MM.1S (cell line): Measurements from ENCODE around the gene GLRA3.
"Not testable (repeated sequence)": the region's sequence is repeated elsewhere in the genome, so short reads cannot be mapped to it uniquely, and the experiment has no call there.

Experiments used
- DNase-seq: peaks from one replicate; pipeline ENCODE4 v3.0.0-alpha.2; 2015
- H2AFZ ChIP-seq: fragments of 300-600 bp; sonication (generic); 2 replicates; pipeline ENCODE4 v1.6.0; 2016; ENCODE audit warnings: antibody characterized with exemption, low read length
- H3F3A ChIP-seq: fragments of 300-600 bp; sonication (generic); 2 replicates; pipeline ENCODE4 v1.6.1; 2016; ENCODE audit warnings: mild to moderate bottlenecking, antibody characterized with exemption, low read length, moderate library complexity, mixed read lengths; ENCODE audit not compliant: insufficient read depth
- H3K27ac ChIP-seq: fragments of 300-600 bp; sonication (generic); 2 replicates; pipeline ENCODE4 v1.5.1; 2016; ENCODE audit warnings: mild to moderate bottlenecking, low read length
- H3K27me3 ChIP-seq: fragments of 300-600 bp; sonication (generic); replicated peaks from 2 replicates; pipeline ENCODE4 v1.6.0; 2016; ENCODE audit warnings: low read length; ENCODE audit not compliant: insufficient read depth
- H3K36me3 ChIP-seq: fragments of 300-600 bp; sonication (generic); replicated peaks from 2 replicates; pipeline ENCODE4 v1.6.1; 2016; ENCODE audit warnings: mild to moderate bottlenecking, low read length, mixed read lengths; ENCODE audit not compliant: insufficient read depth
- H3K4me1 ChIP-seq: fragments of 300-600 bp; sonication (generic); 2 replicates; pipeline ENCODE4 v1.6.1; 2016; ENCODE audit warnings: low read length, mixed read lengths
- H3K4me2 ChIP-seq: fragments of 300-600 bp; sonication (generic); 2 replicates; pipeline ENCODE4 v1.6.0; 2016; ENCODE audit warnings: low read depth, low read length
- H3K4me3 ChIP-seq: fragments of 300-600 bp; sonication (generic); 2 replicates; pipeline ENCODE4 v1.5.1; 2016; ENCODE audit warnings: low read length, mixed read lengths
- H3K79me2 ChIP-seq: fragments of 300-600 bp; sonication (generic); 2 replicates; pipeline ENCODE4 v1.6.1; 2016; ENCODE audit warnings: mixed run types, low read length, mixed read lengths
- H3K9ac ChIP-seq: fragments of 300-600 bp; sonication (generic); 2 replicates; pipeline ENCODE4 v1.6.1; 2016; ENCODE audit warnings: low read length, mixed read lengths
- H3K9me2 ChIP-seq: fragments of 300-600 bp; sonication (generic); replicated peaks from 2 replicates; pipeline ENCODE4 v1.6.1; 2016; ENCODE audit warnings: mild to moderate bottlenecking, low read length, mixed read lengths; ENCODE audit not compliant: insufficient read depth
- H3K9me3 ChIP-seq: fragments of 300-600 bp; sonication (generic); replicated peaks from 2 replicates; pipeline ENCODE4 v1.6.1; 2016; ENCODE audit warnings: mild to moderate bottlenecking, low read length, mixed read lengths; ENCODE audit not compliant: insufficient read depth
- H4K20me1 ChIP-seq: fragments of 300-600 bp; sonication (generic); 2 replicates; pipeline ENCODE4 v1.6.1; 2016; ENCODE audit warnings: mild to moderate bottlenecking, low read length, moderate library complexity, mixed read lengths; ENCODE audit not compliant: insufficient read depth
- CTCF ChIP-seq: fragments of 300-600 bp; sonication (generic); IDR thresholded peaks from 2 replicates; pipeline ENCODE4 v1.5.1; 2016; ENCODE audit warnings: antibody characterized with exemption, low read length, mixed read lengths
- EZH2 ChIP-seq: fragments of 300-600 bp; sonication (generic); optimal IDR thresholded peaks from 2 replicates; pipeline ENCODE3; 2017; ENCODE audit warnings: low read depth, mild to moderate bottlenecking, antibody characterized with exemption, low read length, mixed read lengths
- EZH2phosphoT487 ChIP-seq: fragments of 300-600 bp; sonication (generic); IDR thresholded peaks from 2 replicates; pipeline ENCODE4 v1.6.1; 2018; ENCODE audit warnings: antibody characterized with exemption, low read length

GLRA3 gene

GRCh38 chr4:174696657-174697056, 132.4 kb downstream of the GLRA3 start:
- Histone ChIP-seq H3F3A (no peaks in the 10 kb centered on the region), H3K4me2 (no peak overlapping the region), H3K36me3 (no peaks in the 10 kb centered on the region), H3K27ac (no peak overlapping the region), H3K79me2 (no peaks in the 10 kb centered on the region), H3K4me3 (no peak overlapping the region), H2AFZ (no peak overlapping the region), H3K9me3 (no peaks in the 10 kb centered on the region), H3K27me3 (no peaks in the 10 kb centered on the region), H3K9ac (no peak overlapping the region), H4K20me1 (no peaks in the 10 kb centered on the region), H3K4me1 (no peaks in the 10 kb centered on the region), H3K9me2 (no peaks in the 10 kb centered on the region)
- no peak for TF ChIP-seq EZH2phosphoT487
- no peak for TF ChIP-seq CTCF
- TF ChIP-seq EZH2, result no peak
- DNase-seq, result no peak

GRCh38 chr4:174691876-174692275, 137.2 kb downstream of the GLRA3 start:
- not testable (repeated sequence) for H2AFZ ChIP-seq, H3F3A ChIP-seq, H3K36me3 ChIP-seq, H3K9ac ChIP-seq, H3K4me2 ChIP-seq, H3K4me1 ChIP-seq, DNase-seq, H3K79me2 ChIP-seq, H3K9me3 ChIP-seq, H3K9me2 ChIP-seq, H3K27ac ChIP-seq, H4K20me1 ChIP-seq, H3K27me3 ChIP-seq, H3K4me3 ChIP-seq

- H4K20me1 ChIP-seq, result no peaks in the 10 kb centered on the region
- no peak overlapping the region for H3K27ac ChIP-seq
- H3K4me2 ChIP-seq, result no peak overlapping the region
- no peaks in the 10 kb centered on the region for H3K4me1 ChIP-seq
- H3K36me3 ChIP-seq, result no peaks in the 10 kb centered on the region
- H3K4me3 ChIP-seq, result no peak overlapping the region
- H3F3A ChIP-seq, result no peaks in the 10 kb centered on the region
- no peaks in the 10 kb centered on the region for H3K9me3 ChIP-seq
- no peaks in the 10 kb centered on the region for H3K9me2 ChIP-seq
- no peak for TF ChIP-seq CTCF
- TF ChIP-seq EZH2, result no peak
- no peak for TF ChIP-seq EZH2phosphoT487
- H3K79me2 ChIP-seq, result no peaks in the 10 kb centered on the region
- no peak overlapping the region for H3K9ac ChIP-seq
- DNase-seq, result no peak
- H3K27me3 ChIP-seq, result no peaks in the 10 kb centered on the region
- H2AFZ ChIP-seq, result no peak overlapping the region
Observed at GRCh38 chr4:174690665-174691064, 138.4 kb downstream of the GLRA3 start.

GRCh38 chr4:174689618-174690017, 139.4 kb downstream of the GLRA3 start:
- DNase-seq, result no peak
- Histone ChIP-seq H3K27ac (no peak overlapping the region), H2AFZ (no peak overlapping the region), H3K9ac (no peak overlapping the region), H3K4me1 (no peaks in the 10 kb centered on the region), H3K4me2 (no peak overlapping the region), H3K4me3 (no peak overlapping the region), H4K20me1 (no peaks in the 10 kb centered on the region), H3K9me2 (no peaks in the 10 kb centered on the region), H3K36me3 (no peaks in the 10 kb centered on the region), H3K79me2 (no peaks in the 10 kb centered on the region), H3K27me3 (no peaks in the 10 kb centered on the region), H3K9me3 (no peaks in the 10 kb centered on the region), H3F3A (no peaks in the 10 kb centered on the region)
- no peak for TF ChIP-seq CTCF
